NCI-H226 (cell line): Measurements from ENCODE around the gene BCL2.
A peak's percentile ranks its signal among the peaks of the same experiment; 100 is the strongest.

Experiments used
- DNase-seq: peaks from one replicate; pipeline ENCODE4 v3.0.0-alpha.2; 2015

The BCL2 gene

GRCh38 chr18:63177919-63178821, 141.4 kb downstream of the BCL2 start:
- DNase-seq: no peak

GRCh38 chr18:63177259-63177658, 142.3 kb downstream of the BCL2 start:
- DNase-seq: no peak

- no peak for DNase-seq
These were observed 144.3 kb downstream of the BCL2 start for GRCh38 chr18:63175264-63175663.

- DNase-seq: no peak
These were observed 145.6 kb downstream of the BCL2 start for GRCh38 chr18:63173983-63174382.

GRCh38 chr18:63169853-63170252, 149.7 kb downstream of the BCL2 start:
- no peak for DNase-seq

GRCh38 chr18:63168287-63168686, 151.3 kb downstream of the BCL2 start:
- no peak for DNase-seq

GRCh38 chr18:63166142-63166541, 153.4 kb downstream of the BCL2 start:
- no peak for DNase-seq

- no peak for DNase-seq
These were observed 155.2 kb downstream of the BCL2 start for GRCh38 chr18:63164396-63164795.

GRCh38 chr18:63162271-63163014, 157.1 kb downstream of the BCL2 start:
- DNase-seq: peak; percentile 1

- peak; percentile 87 for DNase-seq
These were observed 157.8 kb downstream of the BCL2 start for GRCh38 chr18:63161761-63162195.

GRCh38 chr18:63161032-63161760, 158.4 kb downstream of the BCL2 start:
- no peak for DNase-seq

- DNase-seq: no peak
These were observed 159.2 kb downstream of the BCL2 start for GRCh38 chr18:63160172-63160995.

- no peak for DNase-seq
These were observed 160.0 kb downstream of the BCL2 start for GRCh38 chr18:63159590-63159989.

- DNase-seq: no peak
These were observed 160.8 kb downstream of the BCL2 start for GRCh38 chr18:63158676-63159291.

- no peak for DNase-seq
These were observed 161.4 kb downstream of the BCL2 start for GRCh38 chr18:63158012-63158631.

- DNase-seq: no peak
These were observed 162.1 kb downstream of the BCL2 start for GRCh38 chr18:63157293-63158011.

- DNase-seq: no peak
These were observed 163.4 kb downstream of the BCL2 start for GRCh38 chr18:63155910-63156773.

- DNase-seq: no peak
These were observed 164.3 kb downstream of the BCL2 start for GRCh38 chr18:63155169-63155852.
